GM21723 (cell line): ENCODE results near the gene BCAS3.

Experiments used
- ATAC-seq: cut with Tn5 transposase; IDR thresholded peaks from one replicate; pipeline ENCODE4 v1.9.1; 2021; ENCODE audit warnings: mild to moderate bottlenecking, moderate library complexity; ENCODE audit not compliant: unreplicated experiment

The BCAS3 gene

DNA sequence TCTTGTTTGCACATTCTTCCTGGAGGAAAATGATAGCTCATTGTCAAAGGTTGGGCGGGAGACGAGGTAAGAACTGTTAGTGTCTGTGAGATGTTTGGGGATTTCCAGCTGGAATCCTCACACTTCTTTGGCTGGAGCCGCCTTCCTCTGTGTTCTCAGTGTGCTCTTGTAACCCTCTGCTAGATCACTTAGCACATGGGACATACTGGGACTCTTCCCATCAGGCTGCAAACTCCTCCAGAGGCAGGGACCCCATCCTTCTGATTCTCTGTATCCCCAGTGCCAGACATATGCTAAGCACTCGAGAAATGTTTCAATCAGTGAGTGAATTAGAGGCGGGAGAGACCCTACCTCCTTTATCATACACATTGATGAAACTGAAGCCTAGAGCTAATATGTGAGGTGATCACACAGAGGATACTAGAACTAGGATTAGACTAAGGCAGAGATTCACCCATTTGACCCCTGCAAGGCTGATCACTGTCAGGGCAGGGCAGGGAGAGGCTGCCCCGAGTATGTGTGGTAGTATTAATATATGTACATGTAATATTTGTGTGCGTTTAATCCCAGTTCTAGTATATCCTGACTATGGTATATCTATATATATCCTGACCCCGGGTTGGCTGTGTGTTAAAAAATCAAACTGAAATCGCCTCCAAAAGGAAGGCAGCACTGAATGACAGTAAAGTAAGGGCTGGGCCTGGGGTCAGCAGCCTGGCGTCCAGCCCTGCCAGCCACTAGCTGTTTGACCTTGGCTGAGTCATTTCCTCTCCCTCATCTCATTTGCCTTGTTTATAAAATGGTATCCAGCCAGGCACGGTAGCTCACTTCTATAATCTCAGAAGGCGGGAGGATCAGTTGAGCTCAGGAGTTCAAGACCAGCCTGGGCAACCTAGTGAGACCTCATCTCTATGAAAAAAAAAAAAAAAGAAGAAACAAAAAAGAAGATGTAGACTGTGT lies 646.5 kb downstream of the BCAS3 start:
- no peak for ATAC-seq

GRCh38 chr17:61324950-61325349 lies 647.3 kb downstream of the BCAS3 start:
- no peak for ATAC-seq

DNA sequence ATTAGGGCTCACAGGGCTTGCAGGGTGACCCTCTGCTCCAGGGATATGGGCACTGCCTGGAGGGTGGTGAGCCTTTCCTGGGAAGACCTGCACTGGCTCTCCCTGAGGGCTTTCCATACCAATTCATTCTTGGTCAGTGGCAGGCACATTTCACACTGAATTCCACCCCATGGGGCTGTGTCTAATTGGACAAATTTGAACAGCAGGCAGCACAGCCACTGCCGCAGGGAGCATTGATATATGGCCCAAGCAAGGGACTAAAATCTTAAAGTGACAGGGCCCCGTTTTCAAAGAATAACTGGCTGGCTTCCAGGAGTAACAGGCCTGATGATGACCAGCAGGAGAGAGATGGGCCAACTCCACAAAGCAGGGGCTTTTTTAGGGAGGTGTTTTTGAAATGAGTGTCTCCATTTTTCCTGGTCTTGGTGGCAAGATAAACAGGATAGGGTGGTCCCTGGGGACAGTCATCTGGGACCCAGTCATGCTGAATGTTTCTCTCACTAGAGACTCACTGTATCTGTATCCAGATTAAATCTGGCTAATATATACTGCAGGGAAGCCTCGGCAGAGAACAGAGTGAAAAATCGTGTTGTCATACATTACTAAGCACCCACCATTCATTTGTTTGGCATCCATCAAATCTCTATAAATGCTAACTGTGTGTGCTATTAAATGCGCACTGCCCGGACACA lies 647.9 kb downstream of the BCAS3 start:
- ATAC-seq = no peak

GRCh38 chr17:61326330-61326729 lies 648.7 kb downstream of the BCAS3 start:
- no peak for ATAC-seq

- no peak for ATAC-seq
Measured at GRCh38 chr17:61328351-61328750, 650.7 kb downstream of the BCAS3 start.

DNA sequence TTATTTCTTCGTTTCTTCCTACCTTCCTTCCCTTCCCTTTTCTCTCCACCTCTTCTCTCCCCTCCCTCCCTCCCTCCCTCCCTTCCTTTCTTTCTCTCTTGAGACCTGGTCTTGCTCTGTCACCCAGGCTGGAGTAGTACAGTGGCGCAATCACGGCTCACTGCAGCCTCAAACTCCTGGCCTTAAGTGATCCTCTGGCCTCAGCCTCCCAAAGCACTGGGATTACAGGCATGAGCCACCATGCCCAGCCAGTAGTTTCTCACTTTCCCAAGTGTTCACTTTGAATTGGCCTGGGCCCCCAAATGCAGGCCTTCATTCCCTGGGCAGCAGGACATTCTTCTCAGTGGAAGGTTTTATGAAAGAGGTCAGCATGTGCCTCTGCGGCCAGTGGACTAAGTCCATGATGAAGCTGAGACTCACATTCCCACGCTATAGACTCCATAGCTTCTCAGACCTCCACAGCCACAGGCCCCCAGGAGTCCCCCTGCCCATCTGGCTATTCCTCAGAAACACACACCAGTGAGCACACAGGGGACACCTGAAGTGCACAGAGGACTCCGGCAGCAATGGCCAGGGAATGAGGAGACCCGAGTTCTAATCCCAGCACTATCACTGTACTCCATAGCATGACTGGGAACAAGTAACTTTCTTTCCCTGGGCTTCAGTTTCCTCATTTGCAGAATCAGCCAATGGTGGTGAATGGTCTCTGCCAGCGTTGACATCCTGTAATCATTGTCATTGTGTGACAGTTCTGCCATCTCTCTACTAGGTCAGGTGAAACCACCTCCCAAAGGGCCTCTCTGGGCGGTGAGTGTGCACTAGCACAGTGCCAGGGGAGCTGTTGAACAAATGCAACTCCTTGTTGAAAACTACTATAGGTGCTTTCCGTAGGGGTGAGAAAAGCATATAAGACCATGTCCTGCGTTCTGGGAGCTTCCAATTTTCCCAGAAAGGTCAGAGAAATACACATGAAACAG lies 652.8 kb downstream of the BCAS3 start:
- no peak for ATAC-seq

DNA sequence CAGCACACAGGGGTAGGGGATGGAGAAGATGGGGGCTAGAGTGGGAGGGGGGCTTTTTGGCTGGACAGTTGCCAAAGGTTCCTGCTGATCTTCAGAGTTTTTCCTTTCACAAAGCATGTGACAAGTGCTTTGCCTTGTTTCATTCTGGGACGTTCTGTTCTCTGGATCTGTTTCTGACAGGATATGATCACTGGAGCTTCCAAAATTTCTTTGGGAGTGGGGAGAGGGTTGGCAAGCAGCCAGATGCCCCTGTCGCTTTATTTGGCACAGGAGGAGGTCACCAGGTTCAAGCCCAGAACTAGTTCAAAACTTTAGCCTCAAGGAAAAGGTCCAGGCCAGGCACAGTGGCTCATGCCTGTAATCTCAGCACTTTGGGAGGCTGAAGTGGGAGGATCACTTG lies 653.5 kb downstream of the BCAS3 start:
- no peak for ATAC-seq

- no peak for ATAC-seq
Measured at GRCh38 chr17:61331886-61332285, 654.2 kb downstream of the BCAS3 start.

DNA sequence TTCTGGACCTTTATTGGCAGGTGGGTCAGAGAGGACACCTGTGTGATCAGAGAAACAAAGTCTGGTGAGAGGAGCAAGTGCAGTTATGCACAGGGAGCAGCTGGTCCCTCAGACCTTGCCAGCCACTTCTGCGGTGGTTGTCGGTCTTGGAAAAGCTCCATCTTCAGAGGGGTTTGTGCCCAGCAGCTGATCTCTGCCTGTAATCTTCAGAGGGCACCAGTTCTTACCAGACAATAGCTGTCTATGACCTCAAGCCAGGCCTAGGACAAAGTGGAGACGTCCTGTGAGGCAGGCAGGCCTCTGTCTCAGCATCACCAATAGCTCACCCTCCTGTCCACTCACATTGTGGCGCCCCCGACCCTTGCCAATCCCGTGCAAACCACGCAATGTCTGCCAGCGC lies 655.5 kb downstream of the BCAS3 start:
- no peak for ATAC-seq

DNA sequence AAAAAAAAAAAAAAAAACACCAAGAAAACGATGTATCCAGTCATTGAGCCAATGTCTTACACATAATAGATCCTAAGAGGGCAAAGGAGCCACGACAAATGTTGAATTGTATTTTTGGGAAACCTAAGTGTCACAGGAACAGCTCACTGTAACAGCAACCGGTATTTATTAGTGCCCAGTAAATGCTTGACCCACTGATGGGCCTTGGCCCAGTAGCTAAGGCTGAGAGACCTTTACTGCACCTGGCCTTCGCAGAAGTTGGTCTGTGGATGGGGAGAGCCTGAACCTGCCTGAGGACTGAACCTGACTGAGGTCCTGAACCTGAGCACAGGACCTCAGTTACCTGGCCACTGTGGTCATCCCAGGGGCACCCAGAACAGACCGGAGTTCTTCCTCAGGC lies 657.0 kb downstream of the BCAS3 start:
- ATAC-seq = no peak

DNA sequence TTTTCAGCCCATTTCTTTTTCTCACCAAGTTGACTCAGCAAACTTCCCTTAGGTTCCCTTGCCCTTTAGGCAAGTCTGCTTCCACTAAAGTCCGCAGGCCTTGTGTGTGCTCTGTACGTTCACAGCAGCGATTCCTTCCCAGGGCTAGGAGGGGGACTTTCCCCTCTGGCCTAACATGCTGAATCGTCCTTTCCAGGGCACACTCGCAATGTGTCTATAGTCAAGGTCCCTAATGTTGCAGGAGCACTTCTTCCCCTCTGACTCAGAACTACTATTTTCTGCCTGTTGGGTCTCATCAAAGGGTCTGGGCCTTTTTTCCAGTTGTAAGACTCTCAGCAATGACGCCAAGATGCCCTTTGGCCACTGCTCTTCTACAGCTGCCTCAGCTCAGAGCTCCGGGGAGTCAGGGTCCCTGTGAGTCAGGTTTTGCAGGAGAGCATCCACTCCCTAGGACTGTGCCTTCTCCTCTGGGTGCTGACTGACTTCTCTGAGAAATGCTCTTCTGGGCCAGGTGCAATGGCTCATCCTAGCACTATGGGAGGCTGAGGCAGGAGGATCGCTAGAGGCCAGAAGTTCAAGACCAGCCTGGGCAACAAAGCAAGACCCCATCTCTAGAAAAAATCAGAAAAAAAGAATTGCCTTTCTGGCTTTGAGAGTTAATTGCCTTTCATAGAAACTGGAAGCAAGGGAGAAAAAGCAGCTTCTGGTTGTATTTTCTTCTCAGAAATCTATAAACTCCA lies 657.6 kb downstream of the BCAS3 start:
- ATAC-seq = no peak

DNA sequence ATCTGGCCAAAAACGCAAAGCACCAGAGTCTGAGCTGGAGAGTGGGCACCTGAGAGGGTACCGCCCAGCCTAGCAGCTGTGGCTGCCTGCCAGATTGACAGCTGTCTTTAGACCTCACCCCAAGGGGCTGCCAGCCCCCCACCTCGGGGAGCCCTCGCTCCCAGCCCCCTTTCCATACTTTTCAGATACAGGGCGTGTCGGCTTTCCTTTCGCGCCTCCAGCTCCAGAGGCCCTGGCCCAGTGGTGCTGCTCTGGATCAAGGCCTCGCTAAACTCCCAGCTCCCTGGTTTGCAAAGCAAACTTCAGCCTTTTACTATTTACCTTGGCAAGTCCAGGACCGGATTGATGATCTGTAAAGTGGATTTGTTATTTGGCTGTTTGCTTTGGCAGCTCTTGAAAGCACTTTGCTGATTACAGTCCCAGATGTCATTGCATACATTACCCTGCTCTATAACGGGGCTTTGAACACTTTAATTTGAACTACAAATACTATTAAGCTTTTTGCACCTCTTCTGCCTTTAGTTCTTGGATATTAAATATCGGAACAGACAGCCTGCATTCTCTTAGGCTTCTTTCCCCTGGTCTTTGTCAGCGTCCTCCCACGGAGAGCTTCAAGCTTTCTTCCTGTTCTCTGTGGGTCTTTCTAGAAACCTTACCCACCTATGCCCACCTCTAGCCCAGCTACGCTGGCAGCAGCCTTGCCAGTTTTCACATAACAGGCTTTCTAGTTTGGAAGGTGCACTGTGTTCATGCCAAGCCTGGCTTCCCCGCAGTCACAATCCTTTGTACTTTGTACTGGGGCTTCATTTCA lies 658.4 kb downstream of the BCAS3 start:
- no peak for ATAC-seq

DNA sequence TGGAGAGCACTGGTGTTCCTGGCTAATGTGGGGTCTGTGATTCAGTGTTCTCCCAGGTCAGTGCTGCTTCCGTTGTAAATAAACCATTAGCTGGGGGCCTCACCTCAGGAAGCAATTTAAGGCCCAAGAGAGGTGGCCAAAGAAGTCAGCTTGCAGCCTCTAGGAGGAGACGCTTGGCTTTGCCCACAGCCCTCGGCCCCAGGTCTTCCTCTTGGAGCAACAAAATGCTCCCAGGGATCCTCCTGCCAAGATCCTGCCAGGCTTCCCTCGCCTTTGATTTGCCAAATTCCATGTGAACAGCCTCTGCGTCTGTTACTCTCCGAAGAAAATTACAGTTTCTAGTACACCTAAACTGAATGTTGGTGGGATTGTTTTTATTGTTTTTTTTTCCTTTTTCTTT lies 659.6 kb downstream of the BCAS3 start:
- ATAC-seq = no peak

- ATAC-seq = no peak
Measured at GRCh38 chr17:61338000-61338798, 660.5 kb downstream of the BCAS3 start.

GRCh38 chr17:61338874-61339478 lies 661.3 kb downstream of the BCAS3 start:
- no peak for ATAC-seq

- no peak for ATAC-seq
Measured at GRCh38 chr17:61340431-61341209, 663.0 kb downstream of the BCAS3 start.

DNA sequence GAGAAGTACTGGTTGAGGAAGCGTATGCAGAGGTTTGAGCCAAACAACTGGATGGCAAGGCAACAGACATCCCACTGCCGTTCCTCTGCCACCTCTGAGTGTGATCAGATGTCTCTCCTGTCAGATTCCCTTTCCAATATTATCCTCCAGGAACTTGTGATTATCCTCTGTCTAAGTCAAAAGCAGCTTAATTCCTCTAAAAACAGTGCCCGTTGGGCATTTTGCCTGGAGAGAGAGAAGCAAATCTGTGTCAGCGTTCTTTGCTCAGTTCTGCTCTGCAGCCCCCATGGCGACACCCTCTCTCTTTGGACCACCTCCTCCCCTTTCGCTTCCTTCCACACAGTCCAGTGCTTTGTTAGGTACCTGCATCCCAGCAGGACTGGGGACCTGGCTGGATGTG lies 665.9 kb downstream of the BCAS3 start:
- no peak for ATAC-seq
